Measurements from ENCODE around the gene GMCL2. TPM values are rescaled to one million over a fixed set of nuclear protein-coding genes. Genes with fewer than 3 reads are reported as not detected.
A peak's percentile ranks its signal among the peaks of the same experiment; 100 is the strongest.
"Not testable (repeated sequence)": the region's sequence is repeated elsewhere in the genome, so short reads cannot be mapped to it uniquely, and the experiment has no call there.

GMCL2 gene
- total RNA-seq = not detected

GRCh38 chr5:178187014-178187413 is at the start of gene GMCL2:
Gene GMCL2 (minus strand): TSS chr5:178187371. CDS start chr5:178187299, 72 bp downstream.
- no peak for DNase-seq (ENCODE audit: low spot score)

DNA sequence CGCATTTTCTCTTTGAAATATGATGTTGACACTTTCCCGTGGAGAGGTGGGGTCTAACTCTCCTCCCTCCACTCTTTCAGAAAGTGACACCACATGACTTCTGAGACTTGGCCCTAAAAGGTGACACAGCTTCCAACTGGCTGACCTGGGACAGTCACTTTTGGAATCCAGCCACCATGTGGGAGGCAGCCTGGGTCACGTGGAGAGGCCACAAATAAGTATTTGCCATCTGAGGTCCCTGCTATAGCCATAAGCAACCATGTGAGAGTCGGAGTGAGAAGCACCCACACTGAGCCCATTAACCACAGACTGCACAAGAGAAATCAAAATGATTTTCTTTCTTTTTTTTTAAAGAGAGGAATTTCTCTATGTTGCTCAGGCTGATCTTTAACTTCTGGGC is 49.5 kb upstream of the GMCL2 start:
- DNase-seq (ENCODE audit: low spot score) = peak; percentile 67

DNA sequence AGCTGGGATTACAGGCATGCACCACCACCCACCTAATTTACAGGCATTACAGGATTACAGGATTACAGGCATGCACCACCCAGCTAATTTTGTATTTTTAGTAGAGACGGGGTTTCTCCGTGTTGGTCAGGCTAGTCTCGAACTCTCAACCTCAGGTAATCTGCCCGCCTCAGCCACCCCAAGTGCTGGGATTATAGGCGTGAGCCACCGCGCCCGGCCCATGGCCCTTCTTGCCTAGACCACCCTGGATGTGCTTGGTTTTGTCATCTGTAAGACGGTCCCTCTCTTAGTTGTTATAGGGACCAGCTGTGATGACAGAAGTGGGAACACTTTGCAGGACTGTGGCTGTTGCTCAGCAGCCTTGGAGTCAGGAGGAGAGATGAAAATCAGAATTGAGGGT is 49.0 kb upstream of the GMCL2 start:
- no peak for DNase-seq (ENCODE audit: low spot score)

DNA sequence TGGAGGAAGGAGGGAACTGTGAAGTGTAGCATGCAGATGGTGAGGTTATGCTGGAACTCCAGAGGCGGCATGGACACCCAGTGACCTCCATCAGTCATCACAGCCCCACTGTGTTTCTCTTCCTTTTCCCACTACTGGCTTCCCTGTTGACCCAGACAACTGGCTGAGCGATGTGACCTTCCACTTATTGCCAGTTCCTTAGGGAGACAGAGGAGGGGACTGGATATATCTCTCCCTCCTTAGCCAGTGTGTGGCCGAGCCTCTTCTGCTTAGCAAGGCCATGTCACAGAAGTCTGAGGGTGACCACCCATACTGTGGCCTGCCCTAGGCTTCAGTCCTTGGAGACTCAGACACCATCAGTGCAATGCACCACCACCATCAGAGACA is 48.4 kb upstream of the GMCL2 start:
- DNase-seq (ENCODE audit: low spot score) = no peak

GRCh38 chr5:178234750-178235587 is 47.8 kb upstream of the GMCL2 start:
- DNase-seq (ENCODE audit: low spot score) = peak; percentile 78

DNA sequence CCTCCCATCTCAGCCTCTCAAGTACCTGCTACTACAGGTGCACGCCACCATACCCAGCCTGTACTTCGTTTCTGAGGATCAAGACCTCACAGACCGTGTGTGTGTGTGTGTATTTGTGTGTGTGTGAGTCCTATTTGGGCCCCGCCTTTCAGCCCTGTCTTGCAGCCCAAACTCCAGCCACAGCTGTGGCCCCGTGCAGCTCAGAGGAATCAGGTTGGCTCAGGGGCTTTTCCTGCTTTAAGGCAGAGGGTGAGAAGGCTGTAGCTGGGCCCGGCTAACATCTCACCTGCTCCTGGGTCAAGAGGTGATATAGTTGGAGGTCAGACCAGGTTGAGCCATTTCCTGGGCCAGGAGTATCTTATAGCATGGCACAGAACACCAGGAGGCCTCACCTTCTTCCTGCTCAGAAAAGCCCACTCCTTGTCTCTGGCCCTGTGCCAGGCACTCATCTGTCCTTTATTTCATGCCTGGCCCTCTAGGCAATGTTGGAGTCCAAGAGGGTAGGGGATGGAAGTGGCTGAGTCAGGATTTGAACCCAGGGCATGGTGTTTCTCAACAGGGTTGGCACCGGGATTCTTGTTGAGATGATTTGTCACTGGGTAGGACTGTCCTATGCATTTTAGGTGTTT is 47.1 kb upstream of the GMCL2 start:
- no peak for DNase-seq (ENCODE audit: low spot score)

DNA sequence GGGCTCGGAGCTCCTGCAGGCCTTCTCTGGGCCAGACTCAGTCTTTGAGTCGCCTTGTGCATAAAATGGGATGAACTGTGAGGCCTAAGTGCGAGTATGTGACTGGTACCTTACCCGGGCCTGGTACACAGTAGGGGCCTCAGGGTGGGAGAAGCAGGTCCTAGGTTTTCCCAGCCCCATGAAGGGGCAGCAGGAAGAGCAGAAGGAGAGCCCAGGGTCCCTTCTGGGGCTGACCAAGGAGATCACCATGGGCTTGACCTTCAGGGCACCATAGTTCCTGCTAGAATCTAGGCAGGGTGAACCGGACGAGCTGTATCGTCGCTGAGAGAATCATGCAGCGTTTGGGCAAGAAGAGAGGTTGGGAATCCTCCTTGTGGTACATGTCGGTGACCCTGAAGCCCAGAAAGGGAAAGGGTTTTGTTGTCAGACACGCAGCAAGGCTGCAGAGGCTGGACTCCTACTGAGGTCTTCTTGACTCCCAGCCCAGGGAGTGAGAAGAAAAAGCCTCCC is 45.8 kb upstream of the GMCL2 start:
- DNase-seq (ENCODE audit: low spot score) = no peak

DNA sequence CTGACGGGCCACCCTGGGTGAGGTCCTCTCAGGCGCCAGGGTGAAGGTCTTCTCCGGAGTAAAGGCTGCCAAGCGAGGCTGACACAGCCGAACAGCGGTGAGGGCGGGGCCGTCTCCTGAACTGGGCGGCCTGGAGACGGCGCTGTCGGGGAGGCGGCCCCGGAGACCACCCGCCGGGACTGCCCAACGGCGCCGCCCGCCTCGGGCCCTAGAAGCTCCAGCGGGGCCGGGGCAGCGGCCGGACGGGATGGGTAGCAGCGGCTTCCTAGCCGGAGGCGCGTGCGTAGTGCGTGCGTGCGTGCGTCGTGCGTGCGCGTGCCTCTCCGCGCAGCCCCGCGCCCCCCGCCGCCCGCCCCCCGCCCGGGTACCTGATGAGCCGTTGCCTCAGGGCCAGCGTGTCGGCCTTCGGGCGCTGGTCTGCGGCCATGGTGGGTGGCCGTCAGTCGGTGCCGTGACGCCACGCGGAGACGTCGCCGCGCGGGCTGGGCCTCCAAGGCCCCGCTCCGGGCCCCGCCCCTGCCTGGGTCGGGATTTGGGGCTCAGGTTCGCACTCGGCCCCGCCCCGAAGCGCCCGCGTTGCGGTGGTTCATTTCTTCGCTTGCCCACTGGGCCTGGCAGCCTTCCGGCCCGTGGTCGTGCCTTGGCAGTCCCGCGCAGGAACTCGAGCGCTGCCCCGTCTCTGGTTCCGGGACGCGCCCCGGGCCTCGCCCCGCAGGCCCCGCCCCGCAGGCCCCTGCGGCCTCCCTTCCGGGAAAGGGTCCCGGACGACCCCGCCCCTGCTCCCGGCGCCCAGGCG is 45.2 kb upstream of the GMCL2 start, which contains the start of gene PHYKPL:
Gene PHYKPL, minus strand, starts transcription at position 679 of the 796 bp plus-strand sequence. Its CDS starts 252 bp downstream, at position 427.
- peak; percentile 47 for DNase-seq (ENCODE audit: low spot score)

DNA sequence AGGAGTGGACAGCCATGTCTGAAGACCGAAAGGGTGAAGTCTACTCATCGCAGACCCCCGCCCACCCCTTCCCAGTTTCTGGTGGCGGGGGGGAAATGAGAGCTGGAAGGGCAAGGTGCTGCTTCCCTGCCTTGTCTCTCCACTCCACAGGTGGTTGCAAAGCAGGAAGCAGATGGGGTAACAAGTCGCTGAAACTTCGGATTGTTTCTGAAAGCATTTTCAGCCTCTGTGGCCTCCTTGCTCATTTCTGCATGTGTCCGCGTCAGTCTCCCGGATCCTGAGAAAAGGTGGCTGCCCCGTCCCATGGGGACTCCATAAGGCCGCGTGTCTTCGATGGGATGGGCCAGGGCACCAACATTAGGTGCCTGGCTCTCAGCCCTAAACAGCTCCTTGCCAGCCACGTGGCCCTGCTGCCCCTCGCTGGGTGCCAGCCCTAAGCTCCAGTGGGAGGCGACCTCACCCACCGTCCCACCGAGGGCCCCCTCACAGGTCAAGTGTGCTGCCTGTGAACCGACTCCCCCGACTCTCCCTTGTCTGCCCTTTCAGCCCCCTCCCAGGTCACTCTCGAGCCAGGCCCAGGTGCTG is 44.5 kb upstream of the GMCL2 start:
- DNase-seq (ENCODE audit: low spot score) = no peak

GRCh38 chr5:178230879-178231538 is 43.8 kb upstream of the GMCL2 start:
- no peak for DNase-seq (ENCODE audit: low spot score)

- DNase-seq (ENCODE audit: low spot score) = no peak
Observed at GRCh38 chr5:178229861-178230260, 42.7 kb upstream of the GMCL2 start.

GRCh38 chr5:178229111-178229510 is 41.9 kb upstream of the GMCL2 start:
- not testable (repeated sequence) for DNase-seq (ENCODE audit: low spot score)

GRCh38 chr5:178228609-178229008 is 41.4 kb upstream of the GMCL2 start:
- DNase-seq (ENCODE audit: low spot score) = no peak

DNA sequence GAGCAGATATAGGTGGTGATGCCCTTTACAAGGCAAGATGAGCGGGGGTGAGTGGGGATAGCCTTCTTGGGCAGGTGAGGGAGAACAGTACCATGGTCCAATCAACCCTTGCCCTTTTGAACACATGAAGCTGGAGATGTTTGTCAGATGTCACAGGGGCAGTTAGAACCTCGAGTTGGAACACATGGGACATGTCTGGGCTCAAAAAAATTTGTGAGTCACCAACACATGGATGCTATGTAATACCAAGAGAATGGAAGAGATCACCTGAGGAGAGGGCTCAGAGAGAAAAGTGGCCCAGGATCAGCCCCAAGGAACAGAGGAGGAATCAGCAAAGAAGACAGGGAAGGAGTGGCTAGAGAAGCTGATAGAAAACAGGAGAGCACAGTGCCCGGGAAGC is 40.8 kb upstream of the GMCL2 start:
- DNase-seq (ENCODE audit: low spot score) = no peak

- DNase-seq (ENCODE audit: low spot score) = no peak
Observed at GRCh38 chr5:178227138-178227659, 40.0 kb upstream of the GMCL2 start.

DNA sequence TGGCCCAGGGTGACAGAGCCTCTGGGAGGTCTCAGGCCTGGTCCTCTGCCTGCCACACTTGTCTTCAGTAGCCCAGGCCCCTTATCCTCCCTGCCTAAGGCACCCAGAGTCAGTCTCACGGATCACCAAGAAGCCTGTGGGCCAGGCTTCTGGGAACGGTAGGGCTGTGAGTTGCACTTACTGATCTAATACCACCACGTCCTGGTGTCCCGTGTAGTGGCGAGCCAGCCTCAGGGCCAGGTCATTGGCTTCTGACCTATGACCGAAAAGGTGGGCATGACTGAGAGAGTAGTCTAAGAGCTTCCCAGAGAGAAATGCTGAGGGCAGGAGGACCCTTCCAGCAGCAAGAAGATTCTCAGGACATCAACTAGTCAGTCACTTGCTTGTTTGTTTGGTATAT is 38.0 kb upstream of the GMCL2 start:
- DNase-seq (ENCODE audit: low spot score) = no peak

- DNase-seq (ENCODE audit: low spot score) = no peak
Observed at GRCh38 chr5:178224403-178224802, 37.2 kb upstream of the GMCL2 start.

- no peak for DNase-seq (ENCODE audit: low spot score)
Observed at GRCh38 chr5:178223828-178224335, 36.7 kb upstream of the GMCL2 start.

DNA sequence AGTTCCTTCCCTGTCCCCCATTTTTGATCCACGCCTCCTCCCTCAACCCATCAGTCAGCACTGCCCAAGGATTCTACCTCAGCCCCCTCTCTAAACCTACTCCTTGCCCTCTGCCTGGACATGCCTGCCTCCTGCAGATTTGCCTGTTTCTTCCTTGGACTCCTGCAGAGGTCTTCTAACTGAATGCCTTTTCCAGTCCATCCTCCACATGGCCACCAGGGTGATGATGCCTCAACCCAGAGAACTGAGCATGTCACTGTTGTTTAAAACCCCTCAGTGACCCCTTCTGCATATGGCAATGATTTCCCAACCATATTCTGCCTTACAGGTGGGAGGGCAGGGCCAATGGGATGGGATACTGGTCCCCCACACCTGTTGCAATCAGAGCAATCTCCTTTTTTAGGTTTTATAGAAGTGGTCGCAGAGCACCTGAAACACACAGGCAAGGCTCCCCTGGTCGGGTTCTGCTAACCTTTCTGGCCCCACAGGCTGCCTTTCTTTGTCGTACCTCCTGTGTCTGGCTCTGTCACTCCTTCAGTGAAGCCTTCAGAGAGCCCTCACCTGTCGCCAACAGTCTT is 36.1 kb upstream of the GMCL2 start:
- DNase-seq (ENCODE audit: low spot score) = no peak

DNA sequence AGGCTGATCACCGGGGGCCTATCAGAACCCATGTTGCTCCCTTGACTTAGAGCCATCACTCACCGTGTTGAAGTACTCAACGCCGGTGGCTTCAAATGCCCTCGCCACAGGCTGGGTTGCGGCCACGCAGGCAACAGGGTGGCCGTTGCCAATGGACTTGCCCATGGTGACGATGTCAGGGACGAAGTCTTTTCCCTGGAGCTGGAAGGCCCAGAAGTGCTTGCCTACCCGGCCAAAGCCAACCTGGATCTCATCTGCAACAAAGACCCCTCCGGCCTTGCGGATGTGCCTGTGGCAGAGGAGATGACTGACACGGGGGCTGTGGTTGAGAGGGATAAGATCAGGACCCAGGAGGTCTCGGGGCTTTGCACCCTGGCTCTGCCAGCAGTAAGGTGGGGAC is 35.1 kb upstream of the GMCL2 start:
- no peak for DNase-seq (ENCODE audit: low spot score)

Data from mucosa of gallbladder (tissue), 1 donor.